ENCODE measurements around the gene ATMIN. TPM values are rescaled to one million over a fixed set of nuclear protein-coding genes. Genes with fewer than 3 reads are reported as not detected.
A peak's percentile ranks its signal among the peaks of the same experiment; 100 is the strongest.

ATMIN gene
- polyA plus RNA-seq, 1 experiment, result 48.1 TPM

- TF ChIP-seq CTCF (IDR thresholded peaks at IDR 0.05; ENCODE audit: low read depth, low read length), result no peak
- Histone ChIP-seq H3K4me3 (ENCODE audit: low read depth, low read length) (peak overlapping the region; percentile 74), H3K9me3 (ENCODE audit: control insufficient read depth, insufficient read depth, low read length) (no peaks in the 10 kb centered on the region), H3K27me3 (ENCODE audit: control insufficient read depth, insufficient read depth, low read length) (no peaks in the 10 kb centered on the region), H3K27ac (ENCODE audit: low read depth, low read length) (peak overlapping the region; percentile 47)
- no peak for DNase-seq (ENCODE audit: low read depth, low spot score)
- ChIA-PET POLR2A (interaction anchor here (0.6 kb wide), 1 partner anchor 106 kb away, joined by 3 read pairs; no protein-coding TSS in a partner anchor), CTCF (interaction anchor here (0.6 to 6.0 kb wide), 51 partner anchors 9 to 1858 kb away, joined by 3 to 47 read pairs (median 4); partner anchors contain the start of gene C16orf46)
Observed at GRCh38 chr16:81035975-81036750, 521 bp downstream of the ATMIN start.

GRCh38 chr16:81036751-81037350 lies 1.2 kb downstream of the ATMIN start:
- no peak for DNase-seq (ENCODE audit: low read depth, low spot score)
- H3K4me3 ChIP-seq (ENCODE audit: low read depth, low read length), result peak overlapping the region; percentile 74
- H3K27me3 ChIP-seq (ENCODE audit: control insufficient read depth, insufficient read depth, low read length), result no peaks in the 10 kb centered on the region
- no peaks in the 10 kb centered on the region for H3K9me3 ChIP-seq (ENCODE audit: control insufficient read depth, insufficient read depth, low read length)
- ChIA-PET CTCF (interaction anchor here (0.6 to 6.0 kb wide), 15 partner anchors 8 to 701 kb away, joined by 3 to 47 read pairs (median 6); no protein-coding TSS in a partner anchor), POLR2A (no interaction called here)
- no peak for TF ChIP-seq CTCF (IDR thresholded peaks at IDR 0.05; ENCODE audit: low read depth, low read length)
- H3K27ac ChIP-seq (ENCODE audit: low read depth, low read length), result no peak overlapping the region

- no peaks in the 10 kb centered on the region for H3K9me3 ChIP-seq (ENCODE audit: control insufficient read depth, insufficient read depth, low read length)
- H3K27me3 ChIP-seq (ENCODE audit: control insufficient read depth, insufficient read depth, low read length), result no peaks in the 10 kb centered on the region
- ChIA-PET POLR2A (no interaction called here), CTCF (interaction anchor here (0.6 to 1.5 kb wide), 2 partner anchors 36 to 258 kb away, joined by 3 to 4 read pairs; no protein-coding TSS in a partner anchor)
- DNase-seq (ENCODE audit: low read depth, low spot score), result no peak
- TF ChIP-seq CTCF (IDR thresholded peaks at IDR 0.05; ENCODE audit: low read depth, low read length), result no peak
- H3K4me3 ChIP-seq (ENCODE audit: low read depth, low read length), result no peak overlapping the region
- no peak overlapping the region for H3K27ac ChIP-seq (ENCODE audit: low read depth, low read length)
Observed at GRCh38 chr16:81040131-81040530, 4.5 kb downstream of the ATMIN start.

- no peak for DNase-seq (ENCODE audit: low read depth, low spot score)
- Histone ChIP-seq H3K27ac (ENCODE audit: low read depth, low read length) (no peak overlapping the region), H3K9me3 (ENCODE audit: control insufficient read depth, insufficient read depth, low read length) (no peaks in the 10 kb centered on the region), H3K4me3 (ENCODE audit: low read depth, low read length) (no peak overlapping the region), H3K27me3 (ENCODE audit: control insufficient read depth, insufficient read depth, low read length) (no peaks in the 10 kb centered on the region)
- ChIA-PET CTCF (interaction anchor here (0.6 to 1.5 kb wide), 2 partner anchors 36 to 258 kb away, joined by 3 to 4 read pairs; no protein-coding TSS in a partner anchor), POLR2A (no interaction called here)
- TF ChIP-seq CTCF (IDR thresholded peaks at IDR 0.05; ENCODE audit: low read depth, low read length), result no peak
Observed at GRCh38 chr16:81040842-81041241, 5.2 kb downstream of the ATMIN start.

GRCh38 chr16:81041696-81042095 lies 6.1 kb downstream of the ATMIN start:
- TF ChIP-seq CTCF (IDR thresholded peaks at IDR 0.05; ENCODE audit: low read depth, low read length), result no peak
- no peak for DNase-seq (ENCODE audit: low read depth, low spot score)
- CTCF ChIA-PET, result no interaction called here
- no peaks in the 10 kb centered on the region for H3K27me3 ChIP-seq (ENCODE audit: control insufficient read depth, insufficient read depth, low read length)
- POLR2A ChIA-PET, result no interaction called here
- H3K9me3 ChIP-seq (ENCODE audit: control insufficient read depth, insufficient read depth, low read length), result no peaks in the 10 kb centered on the region
- H3K27ac ChIP-seq (ENCODE audit: low read depth, low read length), result no peak overlapping the region
- no peak overlapping the region for H3K4me3 ChIP-seq (ENCODE audit: low read depth, low read length)

Measured in AG04450 (cell line).